ENCODE measurements around the gene ATP11A. TPM values are rescaled to one million over a fixed set of nuclear protein-coding genes. Genes with fewer than 3 reads are reported as not detected.
"Not testable (repeated sequence)": the region's sequence is repeated elsewhere in the genome, so short reads cannot be mapped to it uniquely, and the experiment has no call there.

ATP11A gene
- total and polyA plus RNA-seq, 4 donors = 18.0 to 24.7 (median 21.5) TPM

DNA sequence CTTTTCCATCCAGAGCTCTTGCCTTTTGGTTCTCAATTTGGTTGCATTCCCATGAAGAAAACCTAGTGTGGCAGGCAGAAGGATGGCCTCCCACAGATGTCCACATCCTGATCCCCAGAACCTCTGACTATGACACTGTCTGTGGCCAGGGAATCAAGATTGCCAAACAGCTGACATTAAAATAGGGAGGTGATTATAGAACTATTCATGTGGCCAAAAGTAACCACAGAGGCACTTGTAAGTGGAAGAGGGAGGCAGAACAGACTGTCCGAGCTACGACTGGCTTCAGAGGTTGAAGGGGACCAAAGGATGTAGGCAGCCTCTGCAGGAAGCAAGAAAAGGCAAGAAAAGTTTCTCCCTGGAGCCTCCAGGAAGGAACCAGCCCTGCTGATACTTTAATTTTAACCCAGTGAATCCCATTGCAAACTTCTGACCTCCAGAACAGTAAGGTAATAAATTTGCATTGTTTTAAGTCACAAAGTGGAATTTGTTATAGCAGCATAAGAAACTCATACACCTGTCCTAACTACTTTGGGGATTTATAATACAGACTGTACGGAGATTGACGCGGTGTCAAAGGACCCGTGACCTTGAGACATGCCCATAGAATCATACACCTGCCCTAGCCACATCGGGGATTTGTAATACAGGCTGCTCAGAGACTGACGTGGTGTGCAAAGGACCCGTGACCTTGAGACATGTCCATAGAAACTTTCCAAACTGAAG lies 106.5 kb downstream of the ATP11A start:
- Histone ChIP-seq H3K4me3 (ENCODE audit: low read depth, low read length) (no peak overlapping the region), H3K9me3 (ENCODE audit: control insufficient read depth, insufficient read depth, low read length) (no peaks in the 10 kb centered on the region), H3K4me1 (ENCODE audit: control insufficient read depth, insufficient read depth, low read length) (no peaks in the 10 kb centered on the region), H3K27ac (ENCODE audit: low read depth, low read length) (no peak overlapping the region), H3K27me3 (ENCODE audit: control insufficient read depth, insufficient read depth, low read length) (no peaks in the 10 kb centered on the region), H3K36me3 (ENCODE audit: control insufficient read depth, insufficient read depth, low read length) (peaks cover 9% of the 10 kb centered on the region)
- WGBS (ENCODE audit: insufficient coverage) = 98% methylated on average over 7 of the region's 9 CpGs
- DNase-seq (ENCODE audit: low read depth in 4 of 6, low spot score in 6 of 6) = no peak

GRCh38 chr13:112799394-112799793 lies 109.6 kb downstream of the ATP11A start:
- Histone ChIP-seq H3K4me3 (ENCODE audit: low read depth, low read length) (no peak overlapping the region), H3K27ac (ENCODE audit: low read depth, low read length) (no peak overlapping the region), H3K27me3 (ENCODE audit: control insufficient read depth, insufficient read depth, low read length) (no peaks in the 10 kb centered on the region), H3K4me1 (ENCODE audit: control insufficient read depth, insufficient read depth, low read length) (no peaks in the 10 kb centered on the region), H3K9me3 (ENCODE audit: control insufficient read depth, insufficient read depth, low read length) (no peaks in the 10 kb centered on the region), H3K36me3 (ENCODE audit: control insufficient read depth, insufficient read depth, low read length) (no peaks in the 10 kb centered on the region)
- 100% methylated on average over 1 of the region's 1 CpG for WGBS (ENCODE audit: insufficient coverage)
- no peak for DNase-seq (ENCODE audit: low read depth in 4 of 6, low spot score in 6 of 6)

- no peaks in the 10 kb centered on the region for H3K36me3 ChIP-seq (ENCODE audit: control insufficient read depth, insufficient read depth, low read length)
- H3K27ac ChIP-seq (ENCODE audit: low read depth, low read length) = no peak overlapping the region
- WGBS (ENCODE audit: insufficient coverage) = no CpG with 5 or more reads among the region's 1 CpG
- H3K9me3 ChIP-seq (ENCODE audit: control insufficient read depth, insufficient read depth, low read length) = no peaks in the 10 kb centered on the region
- no peak overlapping the region for H3K4me3 ChIP-seq (ENCODE audit: low read depth, low read length)
- no peaks in the 10 kb centered on the region for H3K4me1 ChIP-seq (ENCODE audit: control insufficient read depth, insufficient read depth, low read length)
- H3K27me3 ChIP-seq (ENCODE audit: control insufficient read depth, insufficient read depth, low read length) = no peaks in the 10 kb centered on the region
- DNase-seq (ENCODE audit: low read depth in 4 of 6, low spot score in 6 of 6) = no peak
Measured at GRCh38 chr13:112800057-112800456, 110.2 kb downstream of the ATP11A start.

GRCh38 chr13:112800807-112801206 lies 111.0 kb downstream of the ATP11A start:
- H3K4me3 ChIP-seq (ENCODE audit: low read depth, low read length); H3K27me3 ChIP-seq (ENCODE audit: control insufficient read depth, insufficient read depth, low read length); H3K9me3 ChIP-seq (ENCODE audit: control insufficient read depth, insufficient read depth, low read length); DNase-seq (ENCODE audit: low read depth in 4 of 6, low spot score in 6 of 6); H3K4me1 ChIP-seq (ENCODE audit: control insufficient read depth, insufficient read depth, low read length); H3K27ac ChIP-seq (ENCODE audit: low read depth, low read length); H3K36me3 ChIP-seq (ENCODE audit: control insufficient read depth, insufficient read depth, low read length): not testable (repeated sequence)
- WGBS (ENCODE audit: insufficient coverage) = no CpG with 5 or more reads among the region's 6 CpGs

DNA sequence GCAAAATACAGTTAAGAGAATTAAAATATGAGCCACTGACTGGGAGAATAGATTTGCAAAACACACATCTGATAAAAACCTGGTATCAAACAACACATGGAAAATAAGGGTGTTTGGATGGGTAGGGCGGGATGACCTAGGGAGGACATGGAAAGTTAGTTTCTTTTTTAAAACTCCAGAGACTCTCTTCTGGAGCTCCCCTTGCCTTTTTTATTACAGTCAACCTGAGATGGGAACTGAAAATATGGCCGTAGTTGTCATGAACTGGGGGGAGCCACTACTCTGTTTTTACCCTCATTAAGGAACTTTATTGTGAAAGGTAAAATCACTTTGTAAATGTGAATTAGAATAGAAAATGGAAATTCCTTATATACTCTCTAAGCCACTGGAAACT lies 113.0 kb downstream of the ATP11A start:
- Histone ChIP-seq H3K36me3 (ENCODE audit: control insufficient read depth, insufficient read depth, low read length) (peaks cover 6% of the 10 kb centered on the region), H3K9me3 (ENCODE audit: control insufficient read depth, insufficient read depth, low read length) (no peaks in the 10 kb centered on the region), H3K27me3 (ENCODE audit: control insufficient read depth, insufficient read depth, low read length) (no peaks in the 10 kb centered on the region), H3K27ac (ENCODE audit: low read depth, low read length) (no peak overlapping the region), H3K4me1 (ENCODE audit: control insufficient read depth, insufficient read depth, low read length) (no peaks in the 10 kb centered on the region), H3K4me3 (ENCODE audit: low read depth, low read length) (no peak overlapping the region)
- DNase-seq (ENCODE audit: low read depth in 4 of 6, low spot score in 6 of 6) = no peak
- WGBS (ENCODE audit: insufficient coverage) = no CpG with 5 or more reads among the region's 2 CpGs

DNA sequence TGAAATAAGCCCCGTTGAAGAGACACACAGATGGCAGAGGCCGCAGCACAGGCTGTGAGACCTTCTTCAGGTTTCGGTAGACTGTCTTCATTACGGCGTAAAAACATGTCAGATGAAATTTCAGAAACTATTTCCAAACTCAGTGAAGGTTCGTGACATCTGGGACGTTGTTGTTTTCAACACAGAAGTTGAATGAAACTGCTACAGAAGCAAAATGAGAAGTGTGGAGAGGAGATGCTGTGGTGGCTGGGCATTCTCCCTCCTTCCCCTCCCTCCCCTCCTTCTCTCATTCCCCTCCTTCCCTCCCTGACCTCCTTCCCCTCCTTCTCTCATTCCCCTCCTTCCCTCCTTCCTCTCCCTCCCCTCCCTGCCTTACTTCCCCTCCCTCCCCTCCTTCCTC lies 113.6 kb downstream of the ATP11A start:
- Histone ChIP-seq H3K27ac (ENCODE audit: low read depth, low read length) (no peak overlapping the region), H3K4me1 (ENCODE audit: control insufficient read depth, insufficient read depth, low read length) (no peaks in the 10 kb centered on the region), H3K4me3 (ENCODE audit: low read depth, low read length) (no peak overlapping the region), H3K27me3 (ENCODE audit: control insufficient read depth, insufficient read depth, low read length) (no peaks in the 10 kb centered on the region), H3K9me3 (ENCODE audit: control insufficient read depth, insufficient read depth, low read length) (no peaks in the 10 kb centered on the region), H3K36me3 (ENCODE audit: control insufficient read depth, insufficient read depth, low read length) (peaks cover 11% of the 10 kb centered on the region)
- no peak for DNase-seq (ENCODE audit: low read depth in 4 of 6, low spot score in 6 of 6)
- 84% methylated on average over 5 of the region's 7 CpGs for WGBS (ENCODE audit: insufficient coverage)

DNA sequence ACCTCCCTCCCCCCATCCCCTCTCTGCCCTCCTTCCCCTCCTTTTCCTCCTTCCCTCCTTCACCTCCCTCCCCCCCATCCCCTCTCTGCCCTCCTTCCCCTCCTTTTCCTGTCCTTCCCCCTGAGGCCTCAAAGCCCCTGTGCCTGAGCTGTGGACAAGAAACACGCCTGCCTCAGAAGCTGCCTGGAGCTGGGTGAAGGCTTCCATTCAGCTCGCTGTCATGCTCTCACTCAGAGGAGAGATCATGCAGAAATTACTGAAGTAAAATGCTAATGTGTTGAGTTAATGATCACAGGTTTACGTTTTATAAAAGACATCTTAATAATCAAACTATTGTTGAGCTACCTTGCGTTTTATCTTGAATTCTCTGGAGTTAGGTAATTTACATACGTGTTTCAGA lies 114.5 kb downstream of the ATP11A start:
- Histone ChIP-seq H3K27me3 (ENCODE audit: control insufficient read depth, insufficient read depth, low read length) (no peaks in the 10 kb centered on the region), H3K36me3 (ENCODE audit: control insufficient read depth, insufficient read depth, low read length) (peaks cover 18% of the 10 kb centered on the region), H3K9me3 (ENCODE audit: control insufficient read depth, insufficient read depth, low read length) (no peaks in the 10 kb centered on the region), H3K27ac (ENCODE audit: low read depth, low read length) (no peak overlapping the region), H3K4me3 (ENCODE audit: low read depth, low read length) (no peak overlapping the region), H3K4me1 (ENCODE audit: control insufficient read depth, insufficient read depth, low read length) (no peaks in the 10 kb centered on the region)
- peak in 2 of 6 donors; percentile 25 to 43 for DNase-seq (ENCODE audit: low read depth in 4 of 6, low spot score in 6 of 6)
- WGBS (ENCODE audit: insufficient coverage) = no CpG with 5 or more reads among the region's 5 CpGs

GRCh38 chr13:112806739-112807652 lies 117.2 kb downstream of the ATP11A start:
- DNase-seq (ENCODE audit: low read depth in 4 of 6, low spot score in 6 of 6) = peak in 1 of 6 donors; percentile 7
- H3K36me3 ChIP-seq (ENCODE audit: control insufficient read depth, insufficient read depth, low read length) = peaks cover 33% of the 10 kb centered on the region
- H3K4me3 ChIP-seq (ENCODE audit: low read depth, low read length) = no peak overlapping the region

GRCh38 chr13:112807653-112808376 lies 118.0 kb downstream of the ATP11A start:
- no peaks in the 10 kb centered on the region for H3K27me3 ChIP-seq (ENCODE audit: control insufficient read depth, insufficient read depth, low read length)
- no peaks in the 10 kb centered on the region for H3K9me3 ChIP-seq (ENCODE audit: control insufficient read depth, insufficient read depth, low read length)
- peaks cover 37% of the 10 kb centered on the region for H3K36me3 ChIP-seq (ENCODE audit: control insufficient read depth, insufficient read depth, low read length)
- no peak overlapping the region for H3K4me3 ChIP-seq (ENCODE audit: low read depth, low read length)
- no peak overlapping the region for H3K27ac ChIP-seq (ENCODE audit: low read depth, low read length)
- WGBS (ENCODE audit: insufficient coverage) = 83% methylated on average over 16 of the region's 24 CpGs
- no peak for DNase-seq (ENCODE audit: low read depth in 4 of 6, low spot score in 6 of 6)
- peaks cover 12% of the 10 kb centered on the region for H3K4me1 ChIP-seq (ENCODE audit: control insufficient read depth, insufficient read depth, low read length)

More at GRCh38 chr13:112806739-112807652, 117.2 kb downstream of the ATP11A start:
- Histone ChIP-seq H3K27me3 (ENCODE audit: control insufficient read depth, insufficient read depth, low read length) (no peaks in the 10 kb centered on the region), H3K9me3 (ENCODE audit: control insufficient read depth, insufficient read depth, low read length) (no peaks in the 10 kb centered on the region), H3K27ac (ENCODE audit: low read depth, low read length) (no peak overlapping the region), H3K4me1 (ENCODE audit: control insufficient read depth, insufficient read depth, low read length) (peaks cover 4% of the 10 kb centered on the region)
- 87% methylated on average over 36 of the region's 36 CpGs for WGBS (ENCODE audit: insufficient coverage)
